Measurements from ENCODE around the gene MPRIP.
A peak's percentile ranks its signal among the peaks of the same experiment; 100 is the strongest.

The MPRIP gene

GRCh38 chr17:17028878-17029535 lies 13.2 kb upstream of the MPRIP start:
- no peak for DNase-seq (ENCODE audit: low read depth)

- no peak for DNase-seq (ENCODE audit: low read depth)
These were observed 12.3 kb upstream of the MPRIP start for GRCh38 chr17:17029938-17030337.

- DNase-seq (ENCODE audit: low read depth): no peak
These were observed 11.6 kb upstream of the MPRIP start for GRCh38 chr17:17030515-17031211.

GRCh38 chr17:17032131-17032692 lies 10.0 kb upstream of the MPRIP start:
- no peak for DNase-seq (ENCODE audit: low read depth)

- no peak for DNase-seq (ENCODE audit: low read depth)
These were observed 8.8 kb upstream of the MPRIP start for GRCh38 chr17:17033466-17033865.

DNA sequence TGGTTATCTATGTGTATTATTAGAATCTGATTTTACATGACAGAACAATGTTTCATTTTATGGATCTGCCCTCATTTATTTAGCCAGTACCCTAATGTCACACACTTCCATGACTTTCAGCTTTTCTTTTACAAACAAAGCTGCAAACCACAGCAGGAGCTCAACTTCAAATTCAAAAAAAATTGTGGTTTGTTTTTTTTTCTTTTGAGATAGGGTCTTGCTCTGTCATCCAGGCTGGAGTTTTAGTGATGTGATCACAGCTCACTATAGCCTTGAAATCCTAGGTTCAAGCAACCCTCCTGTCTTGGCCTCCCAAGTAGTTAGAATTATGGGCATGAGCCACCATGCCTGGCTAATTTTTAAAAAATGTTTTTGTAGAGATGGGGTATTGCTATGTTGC lies 8.2 kb upstream of the MPRIP start:
- no peak for DNase-seq (ENCODE audit: low read depth)

GRCh38 chr17:17034496-17035075 lies 7.7 kb upstream of the MPRIP start:
- DNase-seq (ENCODE audit: low read depth): no peak

DNA sequence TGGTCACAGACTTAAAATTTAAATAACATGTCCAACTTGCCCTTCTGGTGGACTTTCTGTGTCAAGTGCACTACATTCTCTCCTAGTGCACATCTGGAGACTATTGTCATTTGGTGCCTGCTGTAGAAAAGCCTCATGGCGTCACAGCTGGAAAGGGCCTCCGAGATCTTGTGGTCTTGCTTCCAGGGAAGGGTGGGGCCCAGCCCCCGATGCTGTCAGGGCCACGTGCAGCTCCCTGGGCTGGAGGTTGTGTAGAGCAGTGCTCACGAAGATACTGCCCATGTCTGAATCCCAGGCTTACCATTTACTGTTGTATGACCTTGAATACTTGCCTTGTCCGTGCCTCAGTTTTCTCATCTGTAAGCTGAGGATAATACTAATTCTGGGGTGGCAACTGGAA lies 6.8 kb upstream of the MPRIP start:
- no peak for DNase-seq (ENCODE audit: low read depth)

GRCh38 chr17:17035920-17036523 lies 6.2 kb upstream of the MPRIP start:
- DNase-seq (ENCODE audit: low read depth): no peak

DNA sequence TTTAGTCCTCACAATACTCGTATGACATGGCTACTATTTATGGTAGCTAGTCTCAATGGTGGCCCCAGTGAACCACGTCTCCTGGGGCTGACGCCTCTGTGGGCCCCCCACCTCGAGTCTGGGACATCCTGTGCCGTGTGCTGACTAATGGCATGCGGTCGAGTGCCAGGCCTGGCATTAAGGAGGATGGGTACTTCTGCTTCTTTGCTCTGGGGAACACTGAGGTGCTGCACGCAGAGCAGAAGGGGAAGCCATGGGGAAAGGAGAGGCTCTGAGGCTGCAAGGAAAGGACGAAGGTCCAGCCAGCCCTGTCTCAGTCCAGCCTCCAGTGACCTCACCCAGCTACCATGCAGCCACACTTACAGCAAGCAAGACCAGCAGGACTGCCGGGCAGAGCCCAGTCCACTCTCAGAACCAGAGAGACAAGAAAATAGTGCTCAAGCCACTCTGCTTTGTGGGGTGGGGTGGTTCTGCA lies 5.7 kb upstream of the MPRIP start:
- DNase-seq (ENCODE audit: low read depth): no peak

GRCh38 chr17:17039911-17040310 lies 2.3 kb upstream of the MPRIP start:
- no peak for DNase-seq (ENCODE audit: low read depth)

DNA sequence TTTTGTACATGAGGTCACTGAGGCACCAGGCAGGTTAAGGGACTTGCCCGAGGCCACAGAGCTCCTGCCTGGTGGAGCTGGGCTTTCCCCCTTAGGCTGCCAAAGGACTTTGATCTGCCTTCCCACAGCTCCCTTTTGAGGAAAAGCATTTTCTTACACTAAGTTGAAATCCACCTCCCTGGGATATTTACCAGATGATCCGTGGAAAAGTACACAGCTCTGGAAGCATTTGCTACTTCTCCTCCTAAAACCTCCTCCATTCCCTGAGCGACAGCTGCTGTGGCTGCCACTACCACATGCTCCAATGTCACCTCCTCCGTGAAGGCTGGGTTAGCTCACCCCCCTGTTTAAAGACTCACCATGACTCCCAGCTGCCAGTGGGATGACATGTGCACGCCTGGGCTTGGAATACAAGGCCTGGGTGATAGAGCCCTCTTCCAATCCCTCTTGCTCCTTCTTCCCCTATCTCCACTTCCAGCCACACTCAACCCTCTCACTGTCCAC lies 1.2 kb upstream of the MPRIP start:
- no peak for DNase-seq (ENCODE audit: low read depth)

DNA sequence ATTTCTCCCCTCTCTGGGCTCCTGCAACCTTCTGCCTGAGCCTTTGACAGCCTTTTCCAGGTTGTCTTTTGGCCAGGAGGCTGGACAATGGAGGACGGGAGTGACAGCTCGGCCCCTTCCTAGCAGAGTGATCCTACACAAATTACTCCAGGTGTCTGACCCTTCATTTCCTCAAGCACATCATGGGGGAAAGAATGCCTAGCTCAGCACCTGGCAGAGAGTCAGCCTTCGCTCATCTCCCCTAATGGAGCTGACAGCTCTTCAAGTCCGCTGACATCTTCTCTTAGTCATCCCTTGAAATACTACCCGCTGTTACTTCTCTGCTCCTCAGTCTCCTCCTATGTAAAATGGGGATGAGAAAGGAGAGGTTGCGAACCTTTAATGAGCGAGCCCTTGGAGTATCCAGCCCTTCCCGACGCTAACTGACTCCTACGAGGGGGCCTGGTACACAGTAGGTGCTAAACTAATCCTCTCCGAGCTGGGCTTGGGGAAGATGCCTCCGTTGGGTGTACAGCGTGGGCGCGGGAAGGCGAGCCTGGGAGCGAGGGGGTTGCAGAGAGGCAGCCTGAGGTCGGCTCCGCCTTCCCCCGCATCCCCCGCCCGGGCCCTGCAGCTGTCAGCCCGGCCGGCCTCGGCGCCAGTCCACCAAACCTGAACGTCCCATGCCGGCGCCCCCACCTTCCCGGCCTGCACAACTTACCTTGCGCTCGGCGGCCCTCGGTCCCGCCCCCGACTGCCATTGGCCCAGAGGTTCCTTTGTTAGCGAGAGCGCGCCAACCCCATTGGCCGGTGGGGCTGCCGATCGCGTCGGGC lies 480 bp upstream of the MPRIP start:
- peak; percentile 96 for DNase-seq (ENCODE audit: low read depth)

DNA sequence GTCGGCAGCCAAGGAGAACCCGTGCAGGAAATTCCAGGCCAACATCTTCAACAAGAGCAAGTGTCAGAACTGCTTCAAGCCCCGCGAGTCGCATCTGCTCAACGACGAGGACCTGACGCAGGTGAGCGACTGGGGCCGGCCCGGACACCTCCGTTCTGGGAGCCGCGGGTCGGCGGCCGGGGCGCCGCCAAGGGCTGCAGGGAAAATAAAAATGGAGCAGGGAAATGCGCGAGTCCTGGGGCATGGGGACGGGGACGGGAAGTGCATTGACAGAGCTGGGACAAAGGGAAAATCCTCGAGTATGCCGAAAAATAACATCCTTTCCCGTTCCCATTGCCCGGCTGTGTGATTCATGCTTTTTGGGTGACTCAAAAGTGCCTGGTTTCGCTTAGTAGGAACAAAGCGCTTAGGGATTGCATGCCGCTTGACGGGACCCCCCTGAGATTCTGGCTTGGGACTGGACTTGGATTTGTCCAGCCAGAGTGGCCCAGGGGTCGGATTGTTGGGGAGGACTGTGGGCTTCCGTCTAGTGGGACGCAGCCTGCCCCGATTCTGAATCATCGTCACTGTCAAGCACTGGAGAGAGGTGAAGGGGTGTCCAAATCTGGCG lies 699 bp downstream of the MPRIP start:
- DNase-seq (ENCODE audit: low read depth): peak; percentile 10

DNA sequence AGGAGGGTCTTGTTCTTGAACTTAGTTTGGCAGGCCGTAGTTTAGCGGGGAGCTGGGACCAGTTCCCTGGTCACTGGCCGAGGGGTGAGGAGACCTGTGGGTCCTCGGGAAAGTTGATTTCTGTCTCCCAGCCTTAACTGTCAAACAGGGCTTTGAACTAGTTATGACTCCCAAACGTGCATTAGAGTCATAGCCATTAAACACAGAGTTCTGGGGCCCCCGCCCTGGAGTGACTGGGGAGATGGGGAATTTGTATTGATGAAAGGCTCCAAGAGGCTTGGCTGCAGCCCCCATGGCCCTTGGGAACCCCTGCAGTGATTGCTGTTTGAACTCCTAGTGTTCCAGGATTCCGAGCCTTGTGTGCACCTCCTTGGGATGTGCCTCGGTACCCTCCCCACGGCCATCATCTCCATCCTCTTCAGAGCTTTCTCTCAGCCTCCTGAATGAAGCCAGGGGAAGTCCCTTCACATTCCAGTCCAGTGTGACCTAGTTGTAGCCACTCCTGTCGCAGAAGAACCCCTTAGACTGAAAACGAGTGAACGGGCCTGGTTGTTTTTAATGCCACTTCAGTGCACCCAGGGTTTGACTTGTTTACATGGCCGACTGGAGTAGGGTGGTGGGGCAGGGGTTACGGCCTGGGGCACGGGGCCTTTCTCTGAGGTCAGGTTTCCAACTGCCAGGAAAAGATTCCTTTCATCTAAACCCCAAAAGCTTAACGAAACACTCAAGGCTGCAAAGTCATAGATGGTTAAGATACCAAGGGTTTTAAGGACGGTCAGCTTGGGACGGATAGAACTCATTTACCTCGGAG lies 1.4 kb downstream of the MPRIP start:
- no peak for DNase-seq (ENCODE audit: low read depth)

- no peak for DNase-seq (ENCODE audit: low read depth)
These were observed 2.7 kb downstream of the MPRIP start for GRCh38 chr17:17044846-17045561.

DNA sequence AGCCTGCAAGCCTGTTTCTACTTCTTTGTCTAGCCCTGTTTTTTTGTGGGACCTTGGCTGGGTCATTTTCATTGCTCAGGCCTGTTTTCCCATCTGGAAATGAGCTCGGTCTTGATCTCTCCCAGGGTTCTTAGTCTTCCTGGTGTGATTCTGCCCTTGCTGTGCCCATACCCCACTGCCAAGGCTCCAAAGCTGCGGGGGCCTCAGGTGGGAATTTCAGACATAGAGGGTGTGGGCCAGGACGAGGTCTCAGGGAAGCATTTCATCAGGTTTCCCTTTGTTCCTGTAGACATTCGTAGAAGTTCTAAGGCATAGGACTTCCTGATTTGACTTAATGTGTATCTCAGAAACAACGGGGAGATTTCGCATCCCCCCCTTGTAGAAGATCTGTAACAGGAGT lies 5.8 kb downstream of the MPRIP start:
- DNase-seq (ENCODE audit: low read depth): no peak

- no peak for DNase-seq (ENCODE audit: low read depth)
These were observed 8.4 kb downstream of the MPRIP start for GRCh38 chr17:17050346-17051345.

Data from activated T-cell treated with anti-CD3 and anti-CD28 coated beads for 1 hour (primary cell).